ENCODE results near the gene GJD4. TPM values are rescaled to one million over a fixed set of nuclear protein-coding genes. Genes with fewer than 3 reads are reported as not detected.

Gene GJD4
- total and polyA plus RNA-seq, 2 donors (not counting 1 experiment from before 2014, with no cell fraction given): not detected

GRCh38 chr10:35606430-35606829 is 1.3 kb downstream of the GJD4 start:
- WGBS (ENCODE audit: insufficient coverage): no CpG with 5 or more reads among the region's 6 CpGs
- ChIA-PET POLR2A (no interaction called here), CTCF (no interaction called here)
- Mint-ChIP-seq H3K4me3 (no peak overlapping the region), H3K27ac (no peak overlapping the region), H3K9me3 (ENCODE audit: insufficient read depth) (peaks cover 2% of the 10 kb centered on the region), H3K4me1 (peaks cover 12% of the 10 kb centered on the region), H3K27me3 (peaks cover 51% of the 10 kb centered on the region)
- no peak for ATAC-seq (ENCODE audit: low read depth)
- Histone ChIP-seq H3K9ac (ENCODE audit: low read length) (no peak overlapping the region), H3K4me1 (ENCODE audit: control insufficient read depth in 2 of 2, insufficient read depth in 2 of 2, low read length in 2 of 2) (peaks cover 3 to 7% of the 10 kb centered on the region in 2 donors), H3K27me3 (replicated peaks in 1 of 4; ENCODE audit: control extremely low read depth in 1 of 4, control insufficient read depth in 3 of 4, insufficient read depth in 4 of 4, low read length in 3 of 4) (peaks cover 0 to 53% (median 19%) of the 10 kb centered on the region in 4 experiments), H3K36me3 (replicated peaks in 1 of 2; ENCODE audit: control extremely low read depth in 1 of 2, control insufficient read depth in 1 of 2, extremely low read depth in 1 of 2, insufficient read depth in 2 of 2, low read length in 1 of 2) (no peaks in the 10 kb centered on the region), H4K20me1 (ENCODE audit: control insufficient read depth, insufficient read depth, low read length, poor library complexity, severe bottlenecking) (no peaks in the 10 kb centered on the region), H3K4me2 (replicated peaks; ENCODE audit: low read depth, low read length, poor library complexity, severe bottlenecking) (no peak overlapping the region), H3K27ac (ENCODE audit: low read length in 2 of 2) (no peak overlapping the region), H3K79me2 (ENCODE audit: control insufficient read depth, insufficient read depth, low read length) (no peaks in the 10 kb centered on the region), H3K4me3 (ENCODE audit: control extremely low read depth in 1 of 5, extremely low read depth in 1 of 5, insufficient read depth in 1 of 5, low read depth in 2 of 5, low read length in 4 of 5) (no peak overlapping the region), H3K9me3 (ENCODE audit: control extremely low read depth in 1 of 3, control insufficient read depth in 2 of 3, insufficient read depth in 1 of 3, low read length in 2 of 3) (peaks cover 0 to 26% (median 0%) of the 10 kb centered on the region in 3 donors), H2AFZ (ENCODE audit: insufficient read depth, low read depth, low read length, poor library complexity, severe bottlenecking) (no peak overlapping the region)
- TF ChIP-seq CTCF (IDR thresholded peaks at IDR 0.05): no peak
- TF ChIP-seq EZH2 (IDR thresholded peaks at IDR 0.05; ENCODE audit: borderline replicate concordance, insufficient read depth, low read depth, low read length, poor library complexity, severe bottlenecking): no peak
- intact Hi-C loops (cut with micrococcal nuclease): no loop called here
- DNase-seq: no peak

DNA sequence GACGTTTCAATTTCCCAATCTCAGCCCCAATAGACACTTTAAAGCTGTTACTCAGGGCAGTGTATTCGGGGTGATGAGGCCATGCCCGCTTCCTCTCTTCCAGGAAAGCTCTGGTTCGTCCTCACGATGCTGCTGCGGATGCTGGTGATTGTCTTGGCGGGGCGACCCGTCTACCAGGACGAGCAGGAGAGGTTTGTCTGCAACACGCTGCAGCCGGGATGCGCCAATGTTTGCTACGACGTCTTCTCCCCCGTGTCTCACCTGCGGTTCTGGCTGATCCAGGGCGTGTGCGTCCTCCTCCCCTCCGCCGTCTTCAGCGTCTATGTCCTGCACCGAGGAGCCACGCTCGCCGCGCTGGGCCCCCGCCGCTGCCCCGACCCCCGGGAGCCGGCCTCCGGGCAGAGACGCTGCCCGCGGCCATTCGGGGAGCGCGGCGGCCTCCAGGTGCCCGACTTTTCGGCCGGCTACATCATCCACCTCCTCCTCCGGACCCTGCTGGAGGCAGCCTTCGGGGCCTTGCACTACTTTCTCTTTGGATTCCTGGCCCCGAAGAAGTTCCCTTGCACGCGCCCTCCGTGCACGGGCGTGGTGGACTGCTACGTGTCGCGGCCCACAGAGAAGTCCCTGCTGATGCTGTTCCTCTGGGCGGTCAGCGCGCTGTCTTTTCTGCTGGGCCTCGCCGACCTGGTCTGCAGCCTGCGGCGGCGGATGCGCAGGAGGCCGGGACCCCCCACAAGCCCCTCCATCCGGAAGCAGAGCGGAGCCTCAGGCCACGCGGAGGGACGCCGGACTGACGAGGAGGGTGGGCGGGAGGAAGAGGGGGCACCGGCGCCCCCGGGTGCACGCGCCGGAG is 2.6 kb downstream of the GJD4 start:
- peaks cover 3 to 7% of the 10 kb centered on the region in 2 donors for H3K4me1 ChIP-seq (ENCODE audit: control insufficient read depth in 2 of 2, insufficient read depth in 2 of 2, low read length in 2 of 2)
- H3K4me3 ChIP-seq (ENCODE audit: control extremely low read depth in 1 of 5, extremely low read depth in 1 of 5, insufficient read depth in 1 of 5, low read depth in 2 of 5, low read length in 4 of 5): peak overlapping the region in 3 of 5 experiments; percentile 34 to 50 (median 36)
- DNase-seq (no peak), ATAC-seq (ENCODE audit: low read depth) (no peak)
- peak overlapping the region; percentile 75 for H3K4me3 Mint-ChIP-seq
- no peak overlapping the region for H3K27ac ChIP-seq (ENCODE audit: low read length in 2 of 2)
- no peak overlapping the region for H3K27ac Mint-ChIP-seq
- intact Hi-C loops (cut with micrococcal nuclease): no loop called here
- TF ChIP-seq CTCF (IDR thresholded peaks at IDR 0.05) (no peak), EZH2 (IDR thresholded peaks at IDR 0.05; ENCODE audit: borderline replicate concordance, insufficient read depth, low read depth, low read length, poor library complexity, severe bottlenecking) (no peak)
- no peaks in the 10 kb centered on the region for H3K79me2 ChIP-seq (ENCODE audit: control insufficient read depth, insufficient read depth, low read length)
- ChIA-PET CTCF (no interaction called here), POLR2A (no interaction called here)
- peaks cover 0 to 59% (median 19%) of the 10 kb centered on the region in 4 experiments for H3K27me3 ChIP-seq (replicated peaks in 1 of 4; ENCODE audit: control extremely low read depth in 1 of 4, control insufficient read depth in 3 of 4, insufficient read depth in 4 of 4, low read length in 3 of 4)
- H3K36me3 ChIP-seq (replicated peaks in 1 of 2; ENCODE audit: control extremely low read depth in 1 of 2, control insufficient read depth in 1 of 2, extremely low read depth in 1 of 2, insufficient read depth in 2 of 2, low read length in 1 of 2): no peaks in the 10 kb centered on the region
- H3K9me3 ChIP-seq (ENCODE audit: control extremely low read depth in 1 of 3, control insufficient read depth in 2 of 3, insufficient read depth in 1 of 3, low read length in 2 of 3): peaks cover 0 to 24% (median 0%) of the 10 kb centered on the region in 3 donors
- H3K4me1 Mint-ChIP-seq: peaks cover 12% of the 10 kb centered on the region
- H4K20me1 ChIP-seq (ENCODE audit: control insufficient read depth, insufficient read depth, low read length, poor library complexity, severe bottlenecking): no peaks in the 10 kb centered on the region
- no peaks in the 10 kb centered on the region for H3K9me3 Mint-ChIP-seq (ENCODE audit: insufficient read depth)
- H3K27me3 Mint-ChIP-seq: peaks cover 49% of the 10 kb centered on the region
- H3K9ac ChIP-seq (ENCODE audit: low read length): peak overlapping the region; percentile 44
- 14% methylated on average over 78 of the region's 78 CpGs for WGBS (ENCODE audit: insufficient coverage)
- H2AFZ ChIP-seq (ENCODE audit: insufficient read depth, low read depth, low read length, poor library complexity, severe bottlenecking): peak overlapping the region; percentile 61
- H3K4me2 ChIP-seq (replicated peaks; ENCODE audit: low read depth, low read length, poor library complexity, severe bottlenecking): peak overlapping the region; percentile 66
